Measurements from ENCODE around the gene ZNF777. TPM values are rescaled to one million over a fixed set of nuclear protein-coding genes. Genes with fewer than 3 reads are reported as not detected.
"Not testable (repeated sequence)": the region's sequence is repeated elsewhere in the genome, so short reads cannot be mapped to it uniquely, and the experiment has no call there.

Gene ZNF777
- total RNA-seq, 4 donors from 2014 or later = 5.4 to 11.8 (median 5.9) TPM

- no peak for DNase-seq (ENCODE audit: low spot score)
- TF ChIP-seq, protein P1, sequence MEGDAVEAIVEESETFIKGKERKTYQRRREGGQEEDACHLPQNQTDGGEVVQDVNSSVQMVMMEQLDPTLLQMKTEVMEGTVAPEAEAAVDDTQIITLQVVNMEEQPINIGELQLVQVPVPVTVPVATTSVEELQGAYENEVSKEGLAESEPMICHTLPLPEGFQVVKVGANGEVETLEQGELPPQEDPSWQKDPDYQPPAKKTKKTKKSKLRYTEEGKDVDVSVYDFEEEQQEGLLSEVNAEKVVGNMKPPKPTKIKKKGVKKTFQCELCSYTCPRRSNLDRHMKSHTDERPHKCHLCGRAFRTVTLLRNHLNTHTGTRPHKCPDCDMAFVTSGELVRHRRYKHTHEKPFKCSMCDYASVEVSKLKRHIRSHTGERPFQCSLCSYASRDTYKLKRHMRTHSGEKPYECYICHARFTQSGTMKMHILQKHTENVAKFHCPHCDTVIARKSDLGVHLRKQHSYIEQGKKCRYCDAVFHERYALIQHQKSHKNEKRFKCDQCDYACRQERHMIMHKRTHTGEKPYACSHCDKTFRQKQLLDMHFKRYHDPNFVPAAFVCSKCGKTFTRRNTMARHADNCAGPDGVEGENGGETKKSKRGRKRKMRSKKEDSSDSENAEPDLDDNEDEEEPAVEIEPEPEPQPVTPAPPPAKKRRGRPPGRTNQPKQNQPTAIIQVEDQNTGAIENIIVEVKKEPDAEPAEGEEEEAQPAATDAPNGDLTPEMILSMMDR (IDR thresholded peaks at IDR 0.05) = no peak
- no peak for ATAC-seq (ENCODE audit: low FRiP score)
These were observed 37.9 kb upstream of the ZNF777 start for GRCh38 chr7:149498811-149499210.

- ATAC-seq (ENCODE audit: low FRiP score) = peak; percentile 95
These were observed 36.8 kb upstream of the ZNF777 start, which contains the start of gene ZNF746 for GRCh38 chr7:149497467-149498261. Gene ZNF746, minus strand, starts transcription at chr7:149497809. Its CDS starts 273 bp downstream, at chr7:149497536.

DNA sequence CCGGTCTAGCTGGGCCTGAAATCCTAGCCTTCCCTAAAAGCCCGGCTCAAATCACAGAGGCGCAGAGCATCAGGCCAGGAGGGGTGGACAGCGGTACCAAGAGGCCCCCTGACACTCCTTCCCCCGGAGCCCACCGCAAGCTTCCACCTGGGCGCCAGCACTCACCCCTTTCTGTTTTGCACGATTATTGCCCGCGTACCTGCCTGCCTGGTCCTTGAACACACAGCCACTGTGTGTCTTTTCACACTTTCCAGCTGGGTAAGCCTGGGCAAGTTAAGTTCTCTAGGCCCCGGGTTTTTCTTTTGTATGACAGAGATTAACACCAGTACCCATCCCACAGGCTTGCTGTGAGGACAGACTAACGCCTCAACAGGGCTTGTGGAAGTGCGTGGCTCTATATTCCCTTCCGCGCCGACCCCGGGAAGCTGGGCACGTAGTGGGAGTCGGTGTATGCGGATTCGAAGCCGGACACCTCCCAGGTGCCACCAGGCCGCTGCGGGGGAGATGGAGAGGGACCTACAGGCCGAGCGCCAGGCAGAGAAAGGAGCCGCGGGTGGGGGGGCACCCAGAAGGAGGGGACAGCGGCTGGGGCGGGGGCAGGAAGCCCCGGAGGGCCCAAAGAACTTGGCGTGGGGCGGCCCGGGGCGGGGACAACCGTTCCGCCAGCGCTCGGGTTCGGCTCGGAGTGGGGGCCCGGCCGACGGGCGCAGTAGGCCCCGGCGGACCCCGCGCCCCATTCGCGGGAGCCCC lies 36.0 kb upstream of the ZNF777 start:
- no peak for DNase-seq (ENCODE audit: low spot score)
- peak; percentile 52 for ATAC-seq (ENCODE audit: low FRiP score)

More at GRCh38 chr7:149497467-149498261, 36.8 kb upstream of the ZNF777 start, which contains the start of gene ZNF746:
- TF ChIP-seq, protein P1 (IDR thresholded peaks at IDR 0.05) = peak in 1 of 3 donors; percentile 20
- DNase-seq (ENCODE audit: low spot score) = no peak

DNA sequence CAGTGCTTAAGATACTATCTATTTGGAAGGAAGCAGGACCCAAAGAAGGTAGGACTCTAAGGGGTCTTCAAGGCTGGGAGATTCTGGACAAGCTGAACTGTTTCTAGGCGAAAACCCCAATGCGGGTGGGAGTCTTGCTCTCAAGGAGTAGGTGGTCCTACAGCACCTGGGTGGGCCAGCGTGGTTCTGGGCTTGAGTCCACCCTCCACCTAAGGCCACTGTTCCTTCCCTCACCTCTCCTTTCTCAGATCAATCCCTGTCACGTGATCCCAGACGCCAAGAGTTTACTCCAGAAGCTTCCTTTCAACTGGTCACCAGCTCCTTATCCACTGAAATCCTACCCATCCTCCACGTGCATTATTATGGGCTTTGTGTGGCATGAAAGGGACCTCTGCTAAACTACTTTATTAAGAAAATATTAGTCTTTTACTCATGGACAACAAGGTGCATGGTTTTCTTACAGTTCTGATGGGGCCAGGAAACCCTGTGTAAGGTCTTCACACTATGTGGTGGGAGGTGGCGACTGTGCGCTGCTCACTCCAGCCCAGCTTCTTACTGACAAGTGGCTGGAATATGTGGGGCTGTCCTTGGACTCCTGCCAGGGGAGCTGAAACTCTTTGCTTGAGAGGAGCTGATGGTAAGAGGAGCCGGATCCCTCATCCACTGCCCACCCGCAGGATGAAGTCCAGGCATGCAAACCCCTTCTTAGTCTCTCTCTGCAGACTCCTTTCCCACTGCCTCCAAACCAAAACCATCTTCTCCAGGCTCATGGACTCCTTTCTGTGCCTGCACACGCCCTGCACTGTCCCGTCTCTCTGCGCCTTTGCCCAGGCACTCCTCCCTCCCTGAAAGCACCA lies 35.2 kb upstream of the ZNF777 start:
- DNase-seq (ENCODE audit: low spot score) (peak; percentile 76), ATAC-seq (ENCODE audit: low FRiP score) (no peak)
- TF ChIP-seq, protein P1 (IDR thresholded peaks at IDR 0.05) = no peak

More for the DNA sequence above, 36.0 kb upstream of the ZNF777 start:
- TF ChIP-seq, protein P1 (IDR thresholded peaks at IDR 0.05) = no peak

GRCh38 chr7:149494738-149495368 lies 34.0 kb upstream of the ZNF777 start:
- no peak for DNase-seq (ENCODE audit: low spot score)
- ATAC-seq (ENCODE audit: low FRiP score) = no peak

DNA sequence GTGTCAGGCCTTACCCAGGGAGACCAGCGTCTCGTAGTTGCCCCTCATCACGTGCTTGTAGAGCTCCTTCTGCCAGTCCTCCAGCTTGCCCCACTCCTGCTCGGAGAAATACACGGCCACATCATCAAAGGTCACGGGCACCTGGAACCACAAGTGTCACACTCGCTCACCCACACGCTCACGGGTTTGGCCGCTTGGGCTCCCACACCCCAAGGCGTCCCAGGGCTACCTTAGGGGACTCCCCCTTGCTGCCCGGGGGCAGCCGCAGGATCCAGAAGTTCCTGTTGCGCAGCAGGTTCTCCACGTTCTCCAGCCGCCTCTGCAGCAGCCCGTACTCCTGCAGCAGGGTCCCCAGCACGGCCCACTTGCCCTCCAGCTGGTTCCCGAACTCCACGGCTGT lies 33.1 kb upstream of the ZNF777 start:
- not testable (repeated sequence) for ATAC-seq (ENCODE audit: low FRiP score); DNase-seq (ENCODE audit: low spot score)

More at GRCh38 chr7:149494738-149495368, 34.0 kb upstream of the ZNF777 start:
- TF ChIP-seq, protein P1 (IDR thresholded peaks at IDR 0.05) = no peak

Data from omental fat pad (tissue), 4 donors.